GM12878 (cell line): ENCODE data around the gene FBLIM1. TPM values are rescaled to one million over a fixed set of nuclear protein-coding genes. Genes with fewer than 3 reads are reported as not detected.

Experiments
- ATAC-seq: fragments of 200-7000 bp; cut with Tn5 transposase; 3 replicates; pipeline ENCODE4 v1.9.1; 2020; ENCODE audit warnings: mild to moderate bottlenecking, moderate library complexity
- BruUV-seq: library from RNA; stranded (reverse); fragments of 400-500 nt; replicated peaks from 2 replicates; lab custom pipeline; 2021; lab: Mats Ljungman, UMichigan
- CTCF ChIA-PET: fragments of 300-600 bp; sonication (Branson Sonifier 250); formaldehyde crosslinking; extraction: SDS; loops from one replicate; lab custom pipeline; 2021; ENCODE audit warnings: inconsistent platforms; lab: Yijun Ruan, JAX
- POLR2A ChIA-PET: fragments of 350-600 bp; formaldehyde crosslinking; extraction: SDS; loops from one replicate; lab custom pipeline; 2021; ENCODE audit warnings: inconsistent platforms; lab: Charles Lee
- RAD21 ChIA-PET: fragments of 300-600 bp; sonication (Branson Sonifier 250); formaldehyde crosslinking; loops from one replicate; lab custom pipeline; 2023; ENCODE audit warnings: antibody characterized with exemption; ENCODE audit not compliant: unreplicated experiment; lab: Charles Lee
- SMC1A ChIA-PET: fragments of 300-600 bp; sonication (Branson Sonifier 250); formaldehyde crosslinking; loops from one replicate; lab custom pipeline; 2023; ENCODE audit not compliant: unreplicated experiment, uncharacterized antibody; lab: Charles Lee
- DNase-seq: peaks from one replicate; pipeline ENCODE4 v3.0.0-alpha.2; 2011; ENCODE audit warnings: low read depth, low spot score
- FAIRE-seq: peaks from 3 replicates; lab custom pipeline; 2011; peaks lifted over from hg19 to GRCh38; lab: Jason Lieb, UNC
- H2AFZ ChIP-seq: 2 replicates; pipeline ENCODE4 v1.6.0; 2011; ENCODE audit warnings: low read depth, low read length, control low read depth; ENCODE audit not compliant: control insufficient read depth
- H3K27ac ChIP-seq: 2 replicates; pipeline ENCODE4 v1.5.1; 2011; ENCODE audit warnings: control low read depth; ENCODE audit not compliant: control insufficient read depth, insufficient read depth
- H3K27me3 ChIP-seq, 2 experiments: replicated peaks in 1 of 2; 2 replicates each; pipeline versions ENCODE4 v1.6.0 to v1.6.1; 2011; ENCODE audit warnings: low read length in 1 of 2; ENCODE audit not compliant: control insufficient read depth in 2 of 2, insufficient read depth in 2 of 2
- H3K36me3 ChIP-seq, 2 experiments: 2 replicates each; pipeline ENCODE4 v1.5.1; 2011; ENCODE audit warnings: low read length in 1 of 2; ENCODE audit not compliant: control insufficient read depth in 2 of 2, insufficient read depth in 2 of 2
- H3K4me1 ChIP-seq: 2 replicates; pipeline ENCODE4 v1.6.1; 2011; ENCODE audit warnings: mild to moderate bottlenecking, low read length, moderate library complexity, mixed read lengths; ENCODE audit not compliant: control insufficient read depth, insufficient read depth
- H3K4me2 ChIP-seq: 2 replicates; pipeline ENCODE4 v1.6.0; 2011; ENCODE audit warnings: control low read depth; ENCODE audit not compliant: control insufficient read depth, insufficient read depth
- H3K4me3 ChIP-seq: fragments of 200-600 bp; sonication (generic); 2 replicates; pipeline ENCODE4 v1.5.1; 2016
- H3K79me2 ChIP-seq: 2 replicates; pipeline ENCODE4 v1.6.0; 2011; ENCODE audit warnings: low read length; ENCODE audit not compliant: control insufficient read depth, insufficient read depth
- H3K9ac ChIP-seq: 2 replicates; pipeline ENCODE4 v1.8.0; 2011; ENCODE audit warnings: low read length, control low read depth, mixed read lengths; ENCODE audit not compliant: control insufficient read depth, insufficient read depth
- H3K9me3 ChIP-seq: replicated peaks from 3 replicates; pipeline ENCODE4 v1.5.1; 2011; ENCODE audit warnings: mild to moderate bottlenecking, low read length; ENCODE audit not compliant: control insufficient read depth, insufficient read depth
- H4K20me1 ChIP-seq: 2 replicates; pipeline ENCODE4 v1.6.0; 2011; ENCODE audit not compliant: control insufficient read depth, insufficient read depth
- CEBPB ChIP-seq, 2 experiments: fragments of 150-350 bp in 1 of 2; IDR thresholded peaks; 2 replicates each; pipeline ENCODE4 v1.6.1; 2012 to 2014; ENCODE audit warnings: low read depth in 2 of 2, low read length in 2 of 2, borderline replicate concordance in 1 of 2, inconsistent platforms in 1 of 2
- EED ChIP-seq: sonication (generic); IDR thresholded peaks from 2 replicates; pipeline ENCODE4 v1.6.1; 2016; ENCODE audit warnings: antibody characterized with exemption, low read depth
- EGR1 ChIP-seq, 2 experiments: IDR thresholded peaks; 1 replicate in 1 of 2; 2 replicates in 1 of 2; pipeline ENCODE4 v1.6.1; 2011 to 2012; ENCODE audit warnings: low read depth in 2 of 2, low read length in 2 of 2, borderline replicate concordance in 1 of 2, mild to moderate bottlenecking in 1 of 2, moderate library complexity in 1 of 2
- ETV6 ChIP-seq, 2 experiments: fragments of 450-650 bp in 1 of 2; IDR thresholded peaks in 1 of 2; conservative IDR thresholded peaks in 1 of 2; 2 replicates each; pipeline ENCODE4 v1.6.1; 2014; ENCODE audit warnings: antibody characterized with exemption in 1 of 2, borderline replicate concordance in 1 of 2, low read depth in 1 of 2, mild to moderate bottlenecking in 1 of 2, moderate library complexity in 1 of 2
- HDAC2 ChIP-seq: fragments of 200-600 bp; sonication (generic); IDR thresholded peaks from 2 replicates; pipeline ENCODE4 v1.6.1; 2017
- JUNB ChIP-seq: IDR thresholded peaks from 2 replicates; pipeline ENCODE4 v1.6.1; 2016; ENCODE audit warnings: antibody characterized with exemption, mild to moderate bottlenecking
- JUND ChIP-seq: IDR thresholded peaks from 2 replicates; pipeline ENCODE4 v1.6.1; 2012; ENCODE audit warnings: low read depth, mild to moderate bottlenecking, low read length, improper control_type of control experiment, moderate library complexity
- LARP7 ChIP-seq: fragments of 450-650 bp; IDR thresholded peaks from 2 replicates; pipeline ENCODE4 v1.6.1; 2017; ENCODE audit warnings: mild to moderate bottlenecking
- NFYA ChIP-seq: IDR thresholded peaks from 2 replicates; pipeline ENCODE4 v1.6.1; 2011; ENCODE audit warnings: low read depth, mild to moderate bottlenecking, low read length, improper control_type of control experiment, borderline replicate concordance
- NR2F1 ChIP-seq: fragments of 450-650 bp; conservative IDR thresholded peaks from 2 replicates; pipeline ENCODE4 v1.6.1; 2017; ENCODE audit warnings: mild to moderate bottlenecking
- SP1 ChIP-seq: IDR thresholded peaks from one replicate; pipeline ENCODE4 v1.6.1; 2011; ENCODE audit warnings: low read depth, low read length
- SREBF2 ChIP-seq: IDR thresholded peaks from 2 replicates; pipeline ENCODE4 v1.6.1; 2012; ENCODE audit warnings: mild to moderate bottlenecking, low read length
- STAT3 ChIP-seq: IDR thresholded peaks from 2 replicates; pipeline ENCODE4 v1.6.1; 2011; ENCODE audit warnings: low read depth, low read length, improper control_type of control experiment
- WRNIP1 ChIP-seq: IDR thresholded peaks from 2 replicates; pipeline ENCODE4 v1.6.1; 2011; ENCODE audit warnings: low read depth, low read length, improper control_type of control experiment, borderline replicate concordance
- ZNF384 ChIP-seq: IDR thresholded peaks from 2 replicates; pipeline ENCODE4 v1.6.1; 2012; ENCODE audit warnings: low read depth, mild to moderate bottlenecking, low read length, improper control_type of control experiment, borderline replicate concordance
- WGBS: methylation state at CpG from one replicate; pipeline ENCODE4 v1.1.6; 2016; ENCODE audit warnings: low lambda C conversion rate; ENCODE audit not compliant: insufficient replicate concordance, insufficient coverage; ENCODE audit errors: missing lambda C conversion rate; 5-methylcytosine and 5-hydroxymethylcytosine counted together
- in situ Hi-C: fragments of 300-500 bp; cut with MboI; formaldehyde crosslinking; loops from 9 replicates; pipeline ENCODE4 v1.14.3; 2018; ENCODE audit warnings: mixed read lengths
- intact Hi-C: fragments of 100-400 bp; cut with micrococcal nuclease; formaldehyde crosslinking; loops from one replicate; pipeline ENCODE4 v1.14.2; 2022; ENCODE audit not compliant: unreplicated experiment
- polyA plus RNA-seq, 11 experiments: library from polyadenylated mRNA; depleted of rRNA in 4 of 11; unstranded in 6 of 11; stranded (reverse) in 5 of 11; fragments of >200 nt; fragmentation: Nextera tagmentation in 4 of 11; fragmentation: Illumina TruSeq in 1 of 11; extraction: Ambion mirVana in 4 of 11; extraction: Trizol in 1 of 11; gene quantifications; 1 replicate in 1 of 11; 2 replicates in 10 of 11; pipeline versions ENCODE4 v1.2.1 to v1.2.3, GENCODE V29; 2011 to 2016; ENCODE audit warnings: inconsistent platforms in 2 of 11, missing spikeins in 2 of 11, low read depth in 1 of 11
- total RNA-seq, 4 experiments: library from RNA; depleted of rRNA in 3 of 4; stranded (reverse); fragments of >200 nt in 3 of 4; fragmentation: Illumina TruSeq in 1 of 4; extraction: Trizol in 1 of 4; gene quantifications; 2 replicates each; pipeline versions ENCODE4 v1.2.1 to v1.2.3, GENCODE V29; 2013 to 2021
- TF ChIP-seq, protein P1 (sequence below): fragments of 450-650 bp; IDR thresholded peaks from 2 replicates; pipeline ENCODE4 v1.6.1; 2016; ENCODE audit warnings: mild to moderate bottlenecking
- TF ChIP-seq, protein P2 (sequence below): IDR thresholded peaks from 2 replicates; pipeline ENCODE4 v1.6.1; 2012; ENCODE audit warnings: low read length, inconsistent platforms
- TF ChIP-seq, protein P3 (sequence below): fragments of 450-650 bp; formaldehyde crosslinking; IDR thresholded peaks from 2 replicates; pipeline ENCODE4 v1.5.0; 2022; ENCODE audit warnings: mild to moderate bottlenecking, missing genetic modification characterization

Gene FBLIM1
- total and polyA plus RNA-seq, 10 of the 15 experiments (the other 5 are each of a cell fraction or from before 2014, with no cell fraction given), result 0.03 to 0.13 TPM; not detected in 8

DNA sequence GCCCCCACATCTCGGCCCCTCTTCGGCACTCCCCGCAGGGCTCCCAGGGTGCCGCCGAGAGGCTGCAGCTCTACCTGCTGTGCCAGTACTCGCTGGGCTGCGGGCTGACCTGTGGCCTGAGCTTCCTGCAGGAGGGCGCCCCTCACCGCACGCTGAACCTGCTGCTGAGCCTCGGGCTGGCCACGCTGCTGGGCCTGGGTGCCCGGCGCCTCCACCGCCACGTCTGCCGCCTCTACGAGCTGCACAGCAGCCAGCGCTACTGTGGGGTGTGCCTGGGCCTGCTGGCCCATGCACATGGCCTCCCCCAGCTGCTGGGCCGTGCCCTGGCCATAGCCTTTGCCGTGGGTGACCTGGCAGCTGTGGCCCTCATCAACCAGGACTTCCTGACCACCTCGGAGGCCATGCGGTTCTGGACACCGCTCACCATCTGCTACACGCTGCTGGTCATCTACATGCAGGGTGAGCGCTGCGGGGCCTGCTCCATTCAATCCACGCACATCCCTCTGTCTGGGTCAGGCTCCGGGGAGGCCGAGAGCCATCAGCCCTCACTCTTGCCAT lies 14.4 kb upstream of the FBLIM1 start (continued):
- TF ChIP-seq JUNB (no peak), JUND (no peak), CEBPB (IDR thresholded peaks at IDR 0.05; ENCODE audit: borderline replicate concordance in 1 of 2, low read depth in 2 of 2, low read length in 2 of 2) (no peak), NR2F1 (no peak), LARP7 (no peak), HDAC2 (no peak), EGR1 (IDR thresholded peaks at IDR 0.05; ENCODE audit: borderline replicate concordance in 1 of 2, low read depth in 2 of 2, low read length in 2 of 2) (no peak), ETV6 (conservative IDR thresholded peaks at IDR 0.05 in 1 of 2, IDR thresholded peaks at IDR 0.05 in 1 of 2; ENCODE audit: borderline replicate concordance in 1 of 2, low read depth in 1 of 2) (no peak)
- TF ChIP-seq, protein P1, sequence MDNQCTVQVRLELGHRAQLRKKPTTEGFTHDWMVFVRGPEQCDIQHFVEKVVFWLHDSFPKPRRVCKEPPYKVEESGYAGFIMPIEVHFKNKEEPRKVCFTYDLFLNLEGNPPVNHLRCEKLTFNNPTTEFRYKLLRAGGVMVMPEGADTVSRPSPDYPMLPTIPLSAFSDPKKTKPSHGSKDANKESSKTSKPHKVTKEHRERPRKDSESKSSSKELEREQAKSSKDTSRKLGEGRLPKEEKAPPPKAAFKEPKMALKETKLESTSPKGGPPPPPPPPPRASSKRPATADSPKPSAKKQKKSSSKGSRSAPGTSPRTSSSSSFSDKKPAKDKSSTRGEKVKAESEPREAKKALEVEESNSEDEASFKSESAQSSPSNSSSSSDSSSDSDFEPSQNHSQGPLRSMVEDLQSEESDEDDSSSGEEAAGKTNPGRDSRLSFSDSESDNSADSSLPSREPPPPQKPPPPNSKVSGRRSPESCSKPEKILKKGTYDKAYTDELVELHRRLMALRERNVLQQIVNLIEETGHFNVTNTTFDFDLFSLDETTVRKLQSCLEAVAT, result no peak

DNA sequence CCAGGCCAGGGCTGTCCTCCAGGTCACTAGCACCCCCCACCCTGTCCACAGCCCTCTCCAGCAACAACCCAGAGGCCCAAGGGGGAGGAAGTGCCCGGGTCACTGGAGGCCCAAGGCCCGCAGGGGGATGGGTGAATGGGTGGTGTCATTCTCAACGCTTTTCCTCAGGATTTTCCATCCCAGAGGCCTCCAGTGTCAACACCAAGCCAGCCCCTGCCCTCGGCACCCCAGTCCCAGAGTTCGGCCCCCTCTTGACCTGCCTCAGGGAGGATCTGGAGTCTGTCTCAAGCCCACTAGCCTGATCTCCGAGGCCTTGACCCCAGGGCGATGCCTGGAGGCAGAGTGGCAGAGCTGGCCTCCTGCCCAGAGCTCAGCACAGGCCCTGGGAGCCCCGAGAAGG lies 11.2 kb upstream of the FBLIM1 start:
- ChIA-PET SMC1A (no interaction called here), POLR2A (no interaction called here), CTCF (no interaction called here), RAD21 (no interaction called here)
- FAIRE-seq (no peak), ATAC-seq (no peak), DNase-seq (no peak)
- Histone ChIP-seq H4K20me1 (no peaks in the 10 kb centered on the region), H3K27me3 (no peaks in the 10 kb centered on the region; a peak in 1 of 4 replicates), H3K9me3 (no peaks in the 10 kb centered on the region), H3K9ac (no peak overlapping the region), H3K36me3 (no peaks in the 10 kb centered on the region), H3K4me3 (no peak overlapping the region), H3K27ac (no peak overlapping the region), H3K4me2 (no peak overlapping the region), H3K79me2 (no peaks in the 10 kb centered on the region), H3K4me1 (0 out of 2 replicates have a peak, but pooled peaks cover 3% of the 10 kb centered on the region), H2AFZ (no peak overlapping the region)
- intact Hi-C loops (no loop called here), in situ Hi-C loops (loop anchor here (5.0 kb wide), 1 partner anchor 50 kb away; no protein-coding TSS in a partner anchor)
- WGBS, result 15% methylated on average over 8 of the region's 8 CpGs
- BruUV-seq, result no TSS peak
- TF ChIP-seq LARP7 (no peak), STAT3 (no peak), NFYA (no peak), SREBF2 (no peak), EED (no peak), WRNIP1 (no peak), SP1 (no peak), ZNF384 (no peak), HDAC2 (no peak), EGR1 (IDR thresholded peaks at IDR 0.05; ENCODE audit: borderline replicate concordance in 1 of 2, low read depth in 2 of 2, low read length in 2 of 2) (no peak)
- TF ChIP-seq, protein P2, sequence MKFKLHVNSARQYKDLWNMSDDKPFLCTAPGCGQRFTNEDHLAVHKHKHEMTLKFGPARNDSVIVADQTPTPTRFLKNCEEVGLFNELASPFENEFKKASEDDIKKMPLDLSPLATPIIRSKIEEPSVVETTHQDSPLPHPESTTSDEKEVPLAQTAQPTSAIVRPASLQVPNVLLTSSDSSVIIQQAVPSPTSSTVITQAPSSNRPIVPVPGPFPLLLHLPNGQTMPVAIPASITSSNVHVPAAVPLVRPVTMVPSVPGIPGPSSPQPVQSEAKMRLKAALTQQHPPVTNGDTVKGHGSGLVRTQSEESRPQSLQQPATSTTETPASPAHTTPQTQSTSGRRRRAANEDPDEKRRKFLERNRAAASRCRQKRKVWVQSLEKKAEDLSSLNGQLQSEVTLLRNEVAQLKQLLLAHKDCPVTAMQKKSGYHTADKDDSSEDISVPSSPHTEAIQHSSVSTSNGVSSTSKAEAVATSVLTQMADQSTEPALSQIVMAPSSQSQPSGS, result no peak
- TF ChIP-seq, protein P3, sequence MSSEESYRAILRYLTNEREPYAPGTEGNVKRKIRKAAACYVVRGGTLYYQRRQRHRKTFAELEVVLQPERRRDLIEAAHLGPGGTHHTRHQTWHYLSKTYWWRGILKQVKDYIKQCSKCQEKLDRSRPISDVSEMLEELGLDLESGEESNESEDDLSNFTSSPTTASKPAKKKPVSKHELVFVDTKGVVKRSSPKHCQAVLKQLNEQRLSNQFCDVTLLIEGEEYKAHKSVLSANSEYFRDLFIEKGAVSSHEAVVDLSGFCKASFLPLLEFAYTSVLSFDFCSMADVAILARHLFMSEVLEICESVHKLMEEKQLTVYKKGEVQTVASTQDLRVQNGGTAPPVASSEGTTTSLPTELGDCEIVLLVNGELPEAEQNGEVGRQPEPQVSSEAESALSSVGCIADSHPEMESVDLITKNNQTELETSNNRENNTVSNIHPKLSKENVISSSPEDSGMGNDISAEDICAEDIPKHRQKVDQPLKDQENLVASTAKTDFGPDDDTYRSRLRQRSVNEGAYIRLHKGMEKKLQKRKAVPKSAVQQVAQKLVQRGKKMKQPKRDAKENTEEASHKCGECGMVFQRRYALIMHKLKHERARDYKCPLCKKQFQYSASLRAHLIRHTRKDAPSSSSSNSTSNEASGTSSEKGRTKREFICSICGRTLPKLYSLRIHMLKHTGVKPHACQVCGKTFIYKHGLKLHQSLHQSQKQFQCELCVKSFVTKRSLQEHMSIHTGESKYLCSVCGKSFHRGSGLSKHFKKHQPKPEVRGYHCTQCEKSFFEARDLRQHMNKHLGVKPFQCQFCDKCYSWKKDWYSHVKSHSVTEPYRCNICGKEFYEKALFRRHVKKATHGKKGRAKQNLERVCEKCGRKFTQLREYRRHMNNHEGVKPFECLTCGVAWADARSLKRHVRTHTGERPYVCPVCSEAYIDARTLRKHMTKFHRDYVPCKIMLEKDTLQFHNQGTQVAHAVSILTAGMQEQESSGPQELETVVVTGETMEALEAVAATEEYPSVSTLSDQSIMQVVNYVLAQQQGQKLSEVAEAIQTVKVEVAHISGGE, result no peak
